ENCODE results near the gene RNF166. TPM values are rescaled to one million over a fixed set of nuclear protein-coding genes. Genes with fewer than 3 reads are reported as not detected.
A peak's percentile ranks its signal among the peaks of the same experiment; 100 is the strongest.

Gene RNF166
- total and polyA plus RNA-seq, 2 of the 13 experiments (the other 11 are each of a cell fraction or from before 2014, with no cell fraction given) = 21.4 to 23.0 TPM

DNA sequence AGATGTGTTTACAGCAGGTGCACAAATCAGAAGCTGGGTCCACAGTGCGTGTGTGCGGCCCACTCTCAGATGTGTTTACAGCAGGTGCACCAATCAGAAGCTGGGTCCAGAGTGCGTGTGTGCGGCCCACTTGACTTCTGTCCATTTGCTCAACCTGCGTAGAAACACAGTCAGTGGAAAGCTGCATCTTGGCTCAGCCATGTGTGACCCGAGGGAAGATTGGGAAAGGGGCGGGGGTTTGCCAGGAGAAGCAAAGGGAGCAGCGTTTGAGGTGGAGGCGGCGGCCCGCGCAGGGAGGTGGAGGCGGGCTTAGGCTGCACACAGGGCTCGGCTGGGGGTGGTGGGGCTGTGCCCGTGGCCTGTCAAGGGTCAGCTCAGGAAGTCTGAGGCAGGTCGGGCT lies 4.3 kb upstream of the RNF166 start (continued):
- TF ChIP-seq SCMH1 (CRISPR knock-in tag; IDR thresholded peaks at IDR 0.05; ENCODE audit: borderline replicate concordance) (no peak), CCDC6 (CRISPR knock-in tag; IDR thresholded peaks at IDR 0.05) (no peak), MED8 (CRISPR knock-in tag; IDR thresholded peaks at IDR 0.05; ENCODE audit: insufficient replicate concordance) (no peak), KDM4B (CRISPR knock-in tag; IDR thresholded peaks at IDR 0.05) (no peak), SRY (CRISPR knock-in tag; IDR thresholded peaks at IDR 0.05) (no peak), NFE2L1 (CRISPR knock-in tag; IDR thresholded peaks at IDR 0.05; ENCODE audit: borderline replicate concordance) (no peak), NFIC (IDR thresholded peaks at IDR 0.05; ENCODE audit: low read length) (no peak), GFI1 (CRISPR knock-in tag; IDR thresholded peaks at IDR 0.05; ENCODE audit: borderline replicate concordance) (peak; percentile 39; the same call in 1 of the 2 replicates), ZNF792 (CRISPR knock-in tag; IDR thresholded peaks at IDR 0.05) (no peak), TAF15 (IDR thresholded peaks at IDR 0.05; ENCODE audit: low read depth, low read length, poor library complexity, severe bottlenecking) (no peak), PITX1 (CRISPR knock-in tag; IDR thresholded peaks at IDR 0.05) (0 out of 2 replicates have a peak, but pooled peaks have one; percentile 33), PRMT3 (CRISPR knock-in tag; IDR thresholded peaks at IDR 0.05; ENCODE audit: borderline replicate concordance, low read depth) (no peak), ZNF138 (CRISPR knock-in tag; IDR thresholded peaks at IDR 0.05; ENCODE audit: low read depth) (no peak), TBP (CRISPR knock-in tag; IDR thresholded peaks at IDR 0.05) (no peak), ZNF34 (CRISPR knock-in tag; IDR thresholded peaks at IDR 0.05; ENCODE audit: borderline replicate concordance) (no peak), HNRNPLL (IDR thresholded peaks at IDR 0.05; ENCODE audit: low read depth, low read length, poor library complexity, severe bottlenecking) (peak; percentile 83), SP4 (CRISPR knock-in tag; IDR thresholded peaks at IDR 0.05) (0 out of 2 replicates have a peak, but pooled peaks have one; percentile 15)
- TF ChIP-seq, protein P1, sequence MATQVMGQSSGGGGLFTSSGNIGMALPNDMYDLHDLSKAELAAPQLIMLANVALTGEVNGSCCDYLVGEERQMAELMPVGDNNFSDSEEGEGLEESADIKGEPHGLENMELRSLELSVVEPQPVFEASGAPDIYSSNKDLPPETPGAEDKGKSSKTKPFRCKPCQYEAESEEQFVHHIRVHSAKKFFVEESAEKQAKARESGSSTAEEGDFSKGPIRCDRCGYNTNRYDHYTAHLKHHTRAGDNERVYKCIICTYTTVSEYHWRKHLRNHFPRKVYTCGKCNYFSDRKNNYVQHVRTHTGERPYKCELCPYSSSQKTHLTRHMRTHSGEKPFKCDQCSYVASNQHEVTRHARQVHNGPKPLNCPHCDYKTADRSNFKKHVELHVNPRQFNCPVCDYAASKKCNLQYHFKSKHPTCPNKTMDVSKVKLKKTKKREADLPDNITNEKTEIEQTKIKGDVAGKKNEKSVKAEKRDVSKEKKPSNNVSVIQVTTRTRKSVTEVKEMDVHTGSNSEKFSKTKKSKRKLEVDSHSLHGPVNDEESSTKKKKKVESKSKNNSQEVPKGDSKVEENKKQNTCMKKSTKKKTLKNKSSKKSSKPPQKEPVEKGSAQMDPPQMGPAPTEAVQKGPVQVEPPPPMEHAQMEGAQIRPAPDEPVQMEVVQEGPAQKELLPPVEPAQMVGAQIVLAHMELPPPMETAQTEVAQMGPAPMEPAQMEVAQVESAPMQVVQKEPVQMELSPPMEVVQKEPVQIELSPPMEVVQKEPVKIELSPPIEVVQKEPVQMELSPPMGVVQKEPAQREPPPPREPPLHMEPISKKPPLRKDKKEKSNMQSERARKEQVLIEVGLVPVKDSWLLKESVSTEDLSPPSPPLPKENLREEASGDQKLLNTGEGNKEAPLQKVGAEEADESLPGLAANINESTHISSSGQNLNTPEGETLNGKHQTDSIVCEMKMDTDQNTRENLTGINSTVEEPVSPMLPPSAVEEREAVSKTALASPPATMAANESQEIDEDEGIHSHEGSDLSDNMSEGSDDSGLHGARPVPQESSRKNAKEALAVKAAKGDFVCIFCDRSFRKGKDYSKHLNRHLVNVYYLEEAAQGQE (IDR thresholded peaks at IDR 0.05; ENCODE audit: borderline replicate concordance in 1 of 2, low read depth in 1 of 2, low read length in 2 of 2) = no peak
- TF ChIP-seq, protein P2, sequence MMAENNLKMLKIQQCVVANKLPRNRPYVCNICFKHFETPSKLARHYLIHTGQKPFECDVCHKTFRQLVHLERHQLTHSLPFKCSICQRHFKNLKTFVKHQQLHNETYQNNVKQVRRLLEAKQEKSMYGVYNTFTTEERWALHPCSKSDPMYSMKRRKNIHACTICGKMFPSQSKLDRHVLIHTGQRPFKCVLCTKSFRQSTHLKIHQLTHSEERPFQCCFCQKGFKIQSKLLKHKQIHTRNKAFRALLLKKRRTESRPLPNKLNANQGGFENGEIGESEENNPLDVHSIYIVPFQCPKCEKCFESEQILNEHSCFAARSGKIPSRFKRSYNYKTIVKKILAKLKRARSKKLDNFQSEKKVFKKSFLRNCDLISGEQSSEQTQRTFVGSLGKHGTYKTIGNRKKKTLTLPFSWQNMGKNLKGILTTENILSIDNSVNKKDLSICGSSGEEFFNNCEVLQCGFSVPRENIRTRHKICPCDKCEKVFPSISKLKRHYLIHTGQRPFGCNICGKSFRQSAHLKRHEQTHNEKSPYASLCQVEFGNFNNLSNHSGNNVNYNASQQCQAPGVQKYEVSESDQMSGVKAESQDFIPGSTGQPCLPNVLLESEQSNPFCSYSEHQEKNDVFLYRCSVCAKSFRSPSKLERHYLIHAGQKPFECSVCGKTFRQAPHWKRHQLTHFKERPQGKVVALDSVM (CRISPR knock-in tag; IDR thresholded peaks at IDR 0.05) = no peak
- TF ChIP-seq, protein P3, sequence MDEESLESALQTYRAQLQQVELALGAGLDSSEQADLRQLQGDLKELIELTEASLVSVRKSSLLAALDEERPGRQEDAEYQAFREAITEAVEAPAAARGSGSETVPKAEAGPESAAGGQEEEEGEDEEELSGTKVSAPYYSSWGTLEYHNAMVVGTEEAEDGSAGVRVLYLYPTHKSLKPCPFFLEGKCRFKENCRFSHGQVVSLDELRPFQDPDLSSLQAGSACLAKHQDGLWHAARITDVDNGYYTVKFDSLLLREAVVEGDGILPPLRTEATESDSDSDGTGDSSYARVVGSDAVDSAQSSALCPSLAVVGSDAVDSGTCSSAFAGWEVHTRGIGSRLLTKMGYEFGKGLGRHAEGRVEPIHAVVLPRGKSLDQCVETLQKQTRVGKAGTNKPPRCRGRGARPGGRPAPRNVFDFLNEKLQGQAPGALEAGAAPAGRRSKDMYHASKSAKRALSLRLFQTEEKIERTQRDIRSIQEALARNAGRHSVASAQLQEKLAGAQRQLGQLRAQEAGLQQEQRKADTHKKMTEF (CRISPR knock-in tag; IDR thresholded peaks at IDR 0.05) = no peak
- TF ChIP-seq, protein P4, sequence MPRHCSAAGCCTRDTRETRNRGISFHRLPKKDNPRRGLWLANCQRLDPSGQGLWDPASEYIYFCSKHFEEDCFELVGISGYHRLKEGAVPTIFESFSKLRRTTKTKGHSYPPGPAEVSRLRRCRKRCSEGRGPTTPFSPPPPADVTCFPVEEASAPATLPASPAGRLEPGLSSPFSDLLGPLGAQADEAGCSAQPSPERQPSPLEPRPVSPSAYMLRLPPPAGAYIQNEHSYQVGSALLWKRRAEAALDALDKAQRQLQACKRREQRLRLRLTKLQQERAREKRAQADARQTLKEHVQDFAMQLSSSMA (CRISPR knock-in tag; IDR thresholded peaks at IDR 0.05) = no peak
- TF ChIP-seq, protein P5, sequence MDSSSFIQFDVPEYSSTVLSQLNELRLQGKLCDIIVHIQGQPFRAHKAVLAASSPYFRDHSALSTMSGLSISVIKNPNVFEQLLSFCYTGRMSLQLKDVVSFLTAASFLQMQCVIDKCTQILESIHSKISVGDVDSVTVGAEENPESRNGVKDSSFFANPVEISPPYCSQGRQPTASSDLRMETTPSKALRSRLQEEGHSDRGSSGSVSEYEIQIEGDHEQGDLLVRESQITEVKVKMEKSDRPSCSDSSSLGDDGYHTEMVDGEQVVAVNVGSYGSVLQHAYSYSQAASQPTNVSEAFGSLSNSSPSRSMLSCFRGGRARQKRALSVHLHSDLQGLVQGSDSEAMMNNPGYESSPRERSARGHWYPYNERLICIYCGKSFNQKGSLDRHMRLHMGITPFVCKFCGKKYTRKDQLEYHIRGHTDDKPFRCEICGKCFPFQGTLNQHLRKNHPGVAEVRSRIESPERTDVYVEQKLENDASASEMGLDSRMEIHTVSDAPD (CRISPR knock-in tag; IDR thresholded peaks at IDR 0.05) = no peak
